HEK293 (cell line): ENCODE results near the gene STK36.

Experiments used
- TCF7L2 ChIP-seq: IDR thresholded peaks from 2 replicates; pipeline ENCODE4 v1.6.1; 2011; ENCODE audit warnings: low read depth, mild to moderate bottlenecking, inconsistent platforms, low read length, moderate library complexity, borderline replicate concordance
- ZNF555 ChIP-seq: fragments of 450-650 bp; formaldehyde crosslinking; conservative IDR thresholded peaks from 2 replicates; pipeline ENCODE4 v1.5.1; 2017; ENCODE audit warnings: missing biosample characterization, mild to moderate bottlenecking, missing genetic modification characterization, inconsistent platforms
- ZNF624 ChIP-seq: fragments of 450-650 bp; formaldehyde crosslinking; IDR thresholded peaks from 2 replicates; pipeline ENCODE4 v1.5.1; 2017; ENCODE audit warnings: missing biosample characterization, missing genetic modification characterization

DNA sequence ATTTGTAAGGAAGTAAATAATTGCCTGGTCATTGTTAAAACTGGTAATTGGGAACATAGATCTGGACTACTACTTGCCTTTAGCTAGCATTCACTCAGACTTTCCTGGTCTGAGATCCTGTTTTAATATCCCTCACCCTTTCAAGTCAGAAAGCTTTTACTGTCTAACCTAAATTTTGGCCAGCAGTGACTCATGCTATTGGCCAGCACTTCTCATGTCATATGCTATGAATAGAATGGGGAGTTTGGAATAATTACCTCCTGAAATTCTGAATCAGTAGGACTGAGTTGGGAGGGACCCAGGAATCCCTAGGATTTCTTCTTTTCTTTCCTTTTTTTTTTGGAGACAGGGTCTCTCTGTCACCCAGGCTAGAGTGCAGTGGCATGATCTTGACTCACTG is 19.3 kb downstream of the STK36 start:
- TF ChIP-seq ZNF624 (tag by site-specific recombination), result no peak
- no peak for TF ChIP-seq ZNF555 (tag by site-specific recombination)
- no peak for TF ChIP-seq TCF7L2
